Measurements from ENCODE around the gene PIK3R6.

The PIK3R6 gene

GRCh38 chr17:8896641-8897635 is 29.5 kb upstream of the PIK3R6 start:
- H3K9ac ChIP-seq (ENCODE audit: insufficient read length): no peak overlapping the region
- no peak overlapping the region for H3K27ac ChIP-seq
- H3K36me3 ChIP-seq (ENCODE audit: insufficient read depth, low read length): no peaks in the 10 kb centered on the region
- H3K9me3 ChIP-seq (ENCODE audit: low read depth, low read length): no peaks in the 10 kb centered on the region
- H3K4me3 ChIP-seq: no peak overlapping the region
- no peak for DNase-seq (ENCODE audit: low read depth, low spot score)
- TF ChIP-seq FOXP2 (optimal IDR thresholded peaks at IDR 0.05; ENCODE audit: control extremely low read depth, extremely low read length, insufficient read depth) (no peak), POLR2AphosphoS5 (IDR thresholded peaks at IDR 0.05; ENCODE audit: borderline replicate concordance, low read depth, low read length) (no peak), EZH2 (IDR thresholded peaks at IDR 0.05) (no peak)

GRCh38 chr17:8896087-8896486 is 28.6 kb upstream of the PIK3R6 start:
- DNase-seq (ENCODE audit: low read depth, low spot score): no peak
- H3K4me3 ChIP-seq: no peak overlapping the region
- H3K27ac ChIP-seq: no peak overlapping the region
- no peaks in the 10 kb centered on the region for H3K9me3 ChIP-seq (ENCODE audit: low read depth, low read length)
- no peak overlapping the region for H3K9ac ChIP-seq (ENCODE audit: insufficient read length)
- no peaks in the 10 kb centered on the region for H3K36me3 ChIP-seq (ENCODE audit: insufficient read depth, low read length)
- TF ChIP-seq EZH2 (IDR thresholded peaks at IDR 0.05) (no peak), POLR2AphosphoS5 (IDR thresholded peaks at IDR 0.05; ENCODE audit: borderline replicate concordance, low read depth, low read length) (no peak), FOXP2 (optimal IDR thresholded peaks at IDR 0.05; ENCODE audit: control extremely low read depth, extremely low read length, insufficient read depth) (no peak)

GRCh38 chr17:8894673-8895578 is 27.5 kb upstream of the PIK3R6 start:
- Histone ChIP-seq H3K9me3 (ENCODE audit: low read depth, low read length) (no peaks in the 10 kb centered on the region), H3K4me3 (no peak overlapping the region), H3K9ac (ENCODE audit: insufficient read length) (no peak overlapping the region), H3K27ac (no peak overlapping the region), H3K36me3 (ENCODE audit: insufficient read depth, low read length) (no peaks in the 10 kb centered on the region)
- DNase-seq (ENCODE audit: low read depth, low spot score): no peak
- TF ChIP-seq EZH2 (IDR thresholded peaks at IDR 0.05): no peak
- TF ChIP-seq FOXP2 (optimal IDR thresholded peaks at IDR 0.05; ENCODE audit: control extremely low read depth, extremely low read length, insufficient read depth): no peak
- TF ChIP-seq POLR2AphosphoS5 (IDR thresholded peaks at IDR 0.05; ENCODE audit: borderline replicate concordance, low read depth, low read length): no peak

- H3K36me3 ChIP-seq (ENCODE audit: insufficient read depth, low read length): no peaks in the 10 kb centered on the region
- H3K9ac ChIP-seq (ENCODE audit: insufficient read length): no peak overlapping the region
These were observed 26.8 kb upstream of the PIK3R6 start for GRCh38 chr17:8894202-8894671.

GRCh38 chr17:8893621-8894201 is 26.2 kb upstream of the PIK3R6 start:
- no peak for TF ChIP-seq POLR2AphosphoS5 (IDR thresholded peaks at IDR 0.05; ENCODE audit: borderline replicate concordance, low read depth, low read length)
- no peak for TF ChIP-seq FOXP2 (optimal IDR thresholded peaks at IDR 0.05; ENCODE audit: control extremely low read depth, extremely low read length, insufficient read depth)
- TF ChIP-seq EZH2 (IDR thresholded peaks at IDR 0.05): no peak
- no peaks in the 10 kb centered on the region for H3K36me3 ChIP-seq (ENCODE audit: insufficient read depth, low read length)
- no peaks in the 10 kb centered on the region for H3K9me3 ChIP-seq (ENCODE audit: low read depth, low read length)
- no peak overlapping the region for H3K4me3 ChIP-seq
- no peak for DNase-seq (ENCODE audit: low read depth, low spot score)
- H3K27ac ChIP-seq: no peak overlapping the region
- no peak overlapping the region for H3K9ac ChIP-seq (ENCODE audit: insufficient read length)

More at GRCh38 chr17:8894202-8894671, 26.8 kb upstream of the PIK3R6 start:
- no peak for TF ChIP-seq EZH2 (IDR thresholded peaks at IDR 0.05)
- TF ChIP-seq FOXP2 (optimal IDR thresholded peaks at IDR 0.05; ENCODE audit: control extremely low read depth, extremely low read length, insufficient read depth): no peak
- no peak for TF ChIP-seq POLR2AphosphoS5 (IDR thresholded peaks at IDR 0.05; ENCODE audit: borderline replicate concordance, low read depth, low read length)
- Histone ChIP-seq H3K9me3 (ENCODE audit: low read depth, low read length) (no peaks in the 10 kb centered on the region), H3K27ac (no peak overlapping the region), H3K4me3 (no peak overlapping the region)
- no peak for DNase-seq (ENCODE audit: low read depth, low spot score)

- no peak overlapping the region for H3K27ac ChIP-seq
- H3K36me3 ChIP-seq (ENCODE audit: insufficient read depth, low read length): no peaks in the 10 kb centered on the region
- no peak overlapping the region for H3K4me3 ChIP-seq
- no peak overlapping the region for H3K9ac ChIP-seq (ENCODE audit: insufficient read length)
- DNase-seq (ENCODE audit: low read depth, low spot score): no peak
- H3K9me3 ChIP-seq (ENCODE audit: low read depth, low read length): no peaks in the 10 kb centered on the region
- no peak for TF ChIP-seq POLR2AphosphoS5 (IDR thresholded peaks at IDR 0.05; ENCODE audit: borderline replicate concordance, low read depth, low read length)
- TF ChIP-seq EZH2 (IDR thresholded peaks at IDR 0.05): no peak
- TF ChIP-seq FOXP2 (optimal IDR thresholded peaks at IDR 0.05; ENCODE audit: control extremely low read depth, extremely low read length, insufficient read depth): no peak
These were observed 25.6 kb upstream of the PIK3R6 start for GRCh38 chr17:8893059-8893458.

- no peak overlapping the region for H3K27ac ChIP-seq
- no peak for TF ChIP-seq FOXP2 (optimal IDR thresholded peaks at IDR 0.05; ENCODE audit: control extremely low read depth, extremely low read length, insufficient read depth)
- DNase-seq (ENCODE audit: low read depth, low spot score): no peak
- H3K36me3 ChIP-seq (ENCODE audit: insufficient read depth, low read length): no peaks in the 10 kb centered on the region
- H3K9me3 ChIP-seq (ENCODE audit: low read depth, low read length): no peaks in the 10 kb centered on the region
- H3K4me3 ChIP-seq: no peak overlapping the region
- H3K9ac ChIP-seq (ENCODE audit: insufficient read length): no peak overlapping the region
These were observed 24.8 kb upstream of the PIK3R6 start for GRCh38 chr17:8892338-8892690.

- no peak for DNase-seq (ENCODE audit: low read depth, low spot score)
- Histone ChIP-seq H3K27ac (no peak overlapping the region), H3K9me3 (ENCODE audit: low read depth, low read length) (no peaks in the 10 kb centered on the region), H3K36me3 (ENCODE audit: insufficient read depth, low read length) (no peaks in the 10 kb centered on the region), H3K4me3 (no peak overlapping the region), H3K9ac (ENCODE audit: insufficient read length) (no peak overlapping the region)
- TF ChIP-seq FOXP2 (optimal IDR thresholded peaks at IDR 0.05; ENCODE audit: control extremely low read depth, extremely low read length, insufficient read depth) (no peak), POLR2AphosphoS5 (IDR thresholded peaks at IDR 0.05; ENCODE audit: borderline replicate concordance, low read depth, low read length) (no peak), EZH2 (IDR thresholded peaks at IDR 0.05) (no peak)
These were observed 23.2 kb upstream of the PIK3R6 start for GRCh38 chr17:8890671-8891070.
